HepG2 (cell line): ENCODE results near the gene SEMA7A. TPM values are rescaled to one million over a fixed set of nuclear protein-coding genes. Genes with fewer than 3 reads are reported as not detected.

ENCODE experiments used
- ARID2 ChIP-seq: sonication (generic); formaldehyde crosslinking; IDR thresholded peaks from 2 replicates; pipeline ENCODE4 v1.8.1; 2022; ENCODE audit warnings: mild to moderate bottlenecking, missing genetic modification reagents, borderline replicate concordance
- ATF1 ChIP-seq: IDR thresholded peaks from 2 replicates; pipeline ENCODE4 v1.6.1; 2016; ENCODE audit warnings: mild to moderate bottlenecking, control low read depth
- EEA1 ChIP-seq: sonication (generic); formaldehyde crosslinking; IDR thresholded peaks from 2 replicates; pipeline ENCODE4 v1.5.1; 2020; ENCODE audit warnings: mild to moderate bottlenecking, missing genetic modification reagents, borderline replicate concordance
- HDAC1 ChIP-seq: sonication (generic); formaldehyde crosslinking; IDR thresholded peaks from 2 replicates; pipeline ENCODE4 v1.5.1; 2020; ENCODE audit warnings: mild to moderate bottlenecking, missing genetic modification reagents
- HDAC6 ChIP-seq: fragments of 200-600 bp; sonication (generic); IDR thresholded peaks from 2 replicates; pipeline ENCODE4 v1.7.0; 2017; ENCODE audit warnings: mild to moderate bottlenecking, antibody characterized with exemption, low read length, low read depth
- HNRNPLL ChIP-seq: fragments of 200-400 bp; formaldehyde crosslinking; IDR thresholded peaks from 2 replicates; pipeline ENCODE4 v1.6.1; 2017; ENCODE audit warnings: mild to moderate bottlenecking, low read depth, low read length; ENCODE audit not compliant: poor library complexity, severe bottlenecking
- NBN ChIP-seq: fragments of 450-650 bp; conservative IDR thresholded peaks from 2 replicates; pipeline ENCODE4 v1.6.1; 2017
- PHF8 ChIP-seq: sonication (generic); formaldehyde crosslinking; IDR thresholded peaks from 2 replicates; pipeline ENCODE4 v1.5.0; 2020; ENCODE audit warnings: missing genetic modification reagents
- SKI ChIP-seq: fragments of 450-650 bp; IDR thresholded peaks from one replicate; pipeline ENCODE4 v1.6.1; 2018; ENCODE audit warnings: mild to moderate bottlenecking; ENCODE audit not compliant: partially characterized antibody
- SMAD1 ChIP-seq: sonication (generic); formaldehyde crosslinking; IDR thresholded peaks from 2 replicates; pipeline ENCODE4 v1.4.0; 2020; ENCODE audit warnings: missing genetic modification reagents, low read depth, mild to moderate bottlenecking, borderline replicate concordance
- TEAD2 ChIP-seq: sonication (generic); formaldehyde crosslinking; IDR thresholded peaks from 2 replicates; pipeline ENCODE4 v1.9.0; 2021; ENCODE audit warnings: missing genetic modification reagents
- ZNF253 ChIP-seq: sonication (generic); formaldehyde crosslinking; IDR thresholded peaks from 2 replicates; pipeline ENCODE4 v1.8.0; 2022; ENCODE audit warnings: mild to moderate bottlenecking, missing genetic modification reagents, borderline replicate concordance
- ZNF432 ChIP-seq: sonication (generic); formaldehyde crosslinking; IDR thresholded peaks from 2 replicates; pipeline ENCODE4 v1.5.0; 2020; ENCODE audit warnings: missing genetic modification reagents, mild to moderate bottlenecking, borderline replicate concordance
- ZNF775 ChIP-seq: sonication (generic); formaldehyde crosslinking; IDR thresholded peaks from 2 replicates; pipeline ENCODE4 v1.4.0; 2020; ENCODE audit warnings: missing genetic modification reagents, mild to moderate bottlenecking, moderate library complexity, borderline replicate concordance
- polyA plus RNA-seq, 8 experiments: library from polyadenylated mRNA; depleted of rRNA in 3 of 8; stranded (reverse) in 7 of 8; unstranded in 1 of 8; fragments of >200 nt; fragmentation: Illumina TruSeq in 4 of 8; extraction: Trizol in 4 of 8; gene quantifications; 2 replicates each; pipeline versions ENCODE4 v1.2.1 to v1.2.3, GENCODE V29; 2011 to 2016; ENCODE audit warnings: low read depth in 4 of 8, missing spikeins in 1 of 8, mixed read lengths in 1 of 8; ENCODE audit not compliant: insufficient read depth in 1 of 8
- total RNA-seq, 5 experiments: library from RNA; depleted of rRNA; stranded (reverse); fragments of >200 nt; fragmentation: Illumina TruSeq; extraction: Trizol; gene quantifications; 2 replicates each; pipeline ENCODE4 v1.2.3, GENCODE V29; 2016; ENCODE audit warnings: low read depth in 1 of 5
- TF ChIP-seq, protein P1 (sequence below): sonication (generic); formaldehyde crosslinking; IDR thresholded peaks from 2 replicates; pipeline ENCODE4 v1.4.0; 2020; ENCODE audit warnings: missing genetic modification reagents, borderline replicate concordance
- TF ChIP-seq, protein P2 (sequence below): sonication (generic); formaldehyde crosslinking; IDR thresholded peaks from 2 replicates; pipeline ENCODE4 v1.8.1; 2023; ENCODE audit warnings: missing genetic modification reagents, mild to moderate bottlenecking, borderline replicate concordance
- TF ChIP-seq, protein P3 (sequence below): sonication (generic); formaldehyde crosslinking; IDR thresholded peaks from 2 replicates; pipeline ENCODE4 v1.4.0; 2020; ENCODE audit warnings: missing genetic modification reagents

The SEMA7A gene
- total and polyA plus RNA-seq, 2 of the 13 experiments (the other 11 are each of a cell fraction or from before 2014, with no cell fraction given), result 9.0 to 15.8 TPM

DNA sequence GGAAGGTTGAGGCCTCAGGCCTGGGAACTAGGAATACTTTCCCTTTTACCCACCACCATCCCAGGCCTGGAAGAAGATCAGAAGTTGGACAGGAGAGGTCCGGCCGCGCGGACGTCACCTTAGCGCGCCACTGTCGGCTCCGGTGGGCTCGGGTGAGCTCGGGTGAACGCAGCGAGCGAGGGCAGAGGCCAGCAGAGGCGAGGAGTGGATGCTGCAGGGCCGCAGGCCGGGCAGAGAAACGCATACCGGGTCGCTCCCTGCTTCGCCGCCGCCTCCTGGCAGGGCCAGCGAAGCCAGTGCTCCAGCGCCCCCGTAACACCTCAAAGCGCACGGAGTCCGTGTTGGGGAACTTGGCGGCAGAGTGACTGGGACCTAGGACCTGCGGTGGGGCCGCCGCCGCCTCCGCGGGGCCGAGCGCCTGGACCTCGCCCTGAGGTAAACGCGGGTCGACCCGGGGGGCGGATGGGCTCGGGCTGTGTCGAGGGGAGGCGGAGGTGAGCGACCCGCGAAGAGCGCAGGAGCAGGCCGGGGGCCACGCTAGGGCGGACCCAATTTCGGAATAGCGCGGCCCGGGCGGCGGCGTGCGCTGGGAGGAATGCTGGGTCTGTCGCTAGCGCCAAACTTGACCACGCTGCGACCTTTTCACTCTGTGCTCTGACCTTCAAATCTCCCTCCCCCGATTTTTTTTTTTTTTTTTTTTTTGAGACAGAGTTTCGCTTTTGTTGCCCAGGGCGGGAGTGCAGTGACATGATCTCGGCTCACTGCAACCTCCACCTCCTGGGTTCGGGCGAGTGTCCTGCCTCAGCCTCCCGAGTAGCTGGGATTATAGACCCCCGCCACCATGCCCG is 67.9 kb downstream of the SEMA7A start (continued):
- TF ChIP-seq, protein P1, sequence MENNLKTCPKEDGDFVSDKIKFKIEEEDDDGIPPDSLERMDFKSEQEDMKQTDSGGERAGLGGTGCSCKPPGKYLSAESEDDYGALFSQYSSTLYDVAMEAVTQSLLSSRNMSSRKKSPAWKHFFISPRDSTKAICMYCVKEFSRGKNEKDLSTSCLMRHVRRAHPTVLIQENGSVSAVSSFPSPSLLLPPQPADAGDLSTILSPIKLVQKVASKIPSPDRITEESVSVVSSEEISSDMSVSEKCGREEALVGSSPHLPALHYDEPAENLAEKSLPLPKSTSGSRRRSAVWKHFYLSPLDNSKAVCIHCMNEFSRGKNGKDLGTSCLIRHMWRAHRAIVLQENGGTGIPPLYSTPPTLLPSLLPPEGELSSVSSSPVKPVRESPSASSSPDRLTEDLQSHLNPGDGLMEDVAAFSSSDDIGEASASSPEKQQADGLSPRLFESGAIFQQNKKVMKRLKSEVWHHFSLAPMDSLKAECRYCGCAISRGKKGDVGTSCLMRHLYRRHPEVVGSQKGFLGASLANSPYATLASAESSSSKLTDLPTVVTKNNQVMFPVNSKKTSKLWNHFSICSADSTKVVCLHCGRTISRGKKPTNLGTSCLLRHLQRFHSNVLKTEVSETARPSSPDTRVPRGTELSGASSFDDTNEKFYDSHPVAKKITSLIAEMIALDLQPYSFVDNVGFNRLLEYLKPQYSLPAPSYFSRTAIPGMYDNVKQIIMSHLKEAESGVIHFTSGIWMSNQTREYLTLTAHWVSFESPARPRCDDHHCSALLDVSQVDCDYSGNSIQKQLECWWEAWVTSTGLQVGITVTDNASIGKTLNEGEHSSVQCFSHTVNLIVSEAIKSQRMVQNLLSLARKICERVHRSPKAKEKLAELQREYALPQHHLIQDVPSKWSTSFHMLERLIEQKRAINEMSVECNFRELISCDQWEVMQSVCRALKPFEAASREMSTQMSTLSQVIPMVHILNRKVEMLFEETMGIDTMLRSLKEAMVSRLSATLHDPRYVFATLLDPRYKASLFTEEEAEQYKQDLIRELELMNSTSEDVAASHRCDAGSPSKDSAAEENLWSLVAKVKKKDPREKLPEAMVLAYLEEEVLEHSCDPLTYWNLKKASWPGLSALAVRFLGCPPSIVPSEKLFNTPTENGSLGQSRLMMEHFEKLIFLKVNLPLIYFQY (CRISPR knock-in tag), result peak; percentile 48
- TF ChIP-seq ZNF775 (CRISPR knock-in tag) (no peak), TEAD2 (no peak), HNRNPLL (peak; percentile 92), ARID2 (peak; percentile 96), NBN (no peak), SMAD1 (CRISPR knock-in tag) (0 out of 2 replicates have a peak, but pooled peaks have one; percentile 44), HDAC1 (CRISPR knock-in tag) (peak; percentile 63), SKI (no peak), ZNF253 (0 out of 2 replicates have a peak, but pooled peaks have one; percentile 34), ATF1 (peak; percentile 72; the same call in 1 of the 2 replicates), PHF8 (peak; percentile 79), HDAC6 (no peak), ZNF432 (no peak), EEA1 (no peak)
- TF ChIP-seq, protein P2, sequence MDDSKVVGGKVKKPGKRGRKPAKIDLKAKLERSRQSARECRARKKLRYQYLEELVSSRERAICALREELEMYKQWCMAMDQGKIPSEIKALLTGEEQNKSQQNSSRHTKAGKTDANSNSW (CRISPR knock-in tag), result no peak
- TF ChIP-seq, protein P3, sequence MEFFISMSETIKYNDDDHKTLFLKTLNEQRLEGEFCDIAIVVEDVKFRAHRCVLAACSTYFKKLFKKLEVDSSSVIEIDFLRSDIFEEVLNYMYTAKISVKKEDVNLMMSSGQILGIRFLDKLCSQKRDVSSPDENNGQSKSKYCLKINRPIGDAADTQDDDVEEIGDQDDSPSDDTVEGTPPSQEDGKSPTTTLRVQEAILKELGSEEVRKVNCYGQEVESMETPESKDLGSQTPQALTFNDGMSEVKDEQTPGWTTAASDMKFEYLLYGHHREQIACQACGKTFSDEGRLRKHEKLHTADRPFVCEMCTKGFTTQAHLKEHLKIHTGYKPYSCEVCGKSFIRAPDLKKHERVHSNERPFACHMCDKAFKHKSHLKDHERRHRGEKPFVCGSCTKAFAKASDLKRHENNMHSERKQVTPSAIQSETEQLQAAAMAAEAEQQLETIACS (CRISPR knock-in tag), result no peak
